HG03520 (cell line): Measurements from ENCODE around the gene RUNX2.

ENCODE experiments used
- ATAC-seq: cut with Tn5 transposase; IDR thresholded peaks from one replicate; pipeline ENCODE4 v1.9.1; 2021; ENCODE audit warnings: mild to moderate bottlenecking, moderate library complexity; ENCODE audit not compliant: unreplicated experiment

RUNX2 gene

DNA sequence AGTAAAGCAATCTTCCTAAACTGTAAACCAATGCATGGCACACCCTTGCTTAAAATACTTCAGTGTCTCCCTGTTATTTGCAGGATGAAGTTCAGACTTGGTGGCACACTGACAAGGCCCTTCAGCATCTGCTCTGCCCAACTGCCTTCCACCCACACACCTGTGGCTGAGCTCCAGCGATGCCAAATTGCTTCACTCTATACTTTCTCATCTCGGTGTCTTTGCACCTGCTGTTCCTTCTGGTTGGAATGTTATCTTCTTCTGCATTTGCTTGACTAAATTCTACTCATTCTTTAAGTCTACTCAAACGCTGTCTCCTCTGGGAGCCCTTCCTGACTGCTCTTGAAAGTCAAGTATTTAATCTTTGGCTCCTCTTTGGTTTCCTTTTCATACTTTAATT, 149.7 kb downstream of the RUNX2 start:
- no peak for ATAC-seq

DNA sequence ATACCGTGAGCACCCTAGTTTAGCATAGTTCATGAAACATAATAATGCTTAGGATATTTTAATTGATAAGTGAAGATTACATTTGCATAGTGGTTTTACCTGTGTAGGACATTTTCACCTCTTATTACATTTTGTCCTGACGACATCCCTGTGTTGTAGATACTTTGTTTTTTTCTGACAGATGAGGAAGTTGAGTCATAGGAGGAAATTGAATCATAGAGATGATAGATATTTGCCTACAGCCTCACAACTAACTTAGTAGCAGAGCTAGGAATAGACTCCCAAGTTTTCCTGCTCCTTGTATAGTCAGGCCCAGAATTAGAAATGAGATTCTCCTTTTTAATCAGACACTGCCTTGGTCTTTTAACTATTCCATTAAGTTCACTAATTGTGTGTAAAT, 150.1 kb downstream of the RUNX2 start:
- ATAC-seq = no peak

- peak; percentile 77 for ATAC-seq
Observed at GRCh38 chr6:45479834-45480751, 152.0 kb downstream of the RUNX2 start.

DNA sequence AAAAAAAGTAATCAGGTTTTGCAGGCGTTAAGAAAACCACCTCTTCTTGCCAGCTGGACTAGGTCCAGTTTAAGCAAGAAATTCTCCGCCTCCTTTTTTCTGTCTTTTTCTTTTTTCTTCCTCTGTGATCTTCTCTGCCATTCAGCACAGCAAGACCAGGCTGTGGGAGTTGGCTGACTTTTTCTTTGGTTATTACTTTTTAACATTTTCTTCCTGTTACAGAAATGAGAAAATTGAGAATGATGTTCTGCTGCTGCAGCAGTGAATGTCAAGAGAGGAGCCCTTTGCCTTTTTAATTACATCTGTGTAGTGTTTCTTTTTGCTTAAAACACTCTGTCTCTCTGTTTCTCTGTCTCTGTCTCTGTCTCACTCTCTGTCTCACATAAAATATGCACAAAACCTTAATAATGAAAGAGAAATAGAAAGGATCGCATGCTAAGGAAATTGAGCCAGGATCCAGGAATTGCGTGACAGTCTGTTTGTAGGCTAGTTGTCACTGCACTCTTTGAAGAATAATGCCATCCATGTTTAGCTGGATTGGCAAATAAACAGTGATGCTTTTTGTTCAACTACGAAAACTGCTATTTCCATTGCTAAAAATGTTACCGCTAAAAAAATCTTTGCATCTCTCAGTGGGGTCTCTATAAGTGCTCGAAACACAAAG, 152.8 kb downstream of the RUNX2 start:
- no peak for ATAC-seq

DNA sequence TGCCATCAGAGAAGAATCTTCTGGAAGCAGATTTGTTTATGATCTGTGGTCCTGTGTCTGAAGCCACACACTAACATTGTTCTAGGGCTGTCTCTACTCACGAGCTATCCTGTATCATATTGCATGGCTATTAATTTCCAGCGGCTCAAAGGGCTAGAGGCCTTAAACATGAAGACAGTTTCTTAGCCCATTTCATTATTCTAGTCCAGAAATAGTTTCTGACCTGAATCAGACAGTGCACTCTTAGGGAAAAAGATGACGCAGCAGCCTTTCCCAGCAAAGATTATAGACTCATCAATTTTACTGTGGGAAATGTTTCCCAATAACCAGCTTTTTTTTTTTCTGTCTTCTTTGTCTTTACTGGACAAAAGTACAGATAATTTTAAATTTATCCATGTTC, 154.9 kb downstream of the RUNX2 start:
- ATAC-seq = no peak

DNA sequence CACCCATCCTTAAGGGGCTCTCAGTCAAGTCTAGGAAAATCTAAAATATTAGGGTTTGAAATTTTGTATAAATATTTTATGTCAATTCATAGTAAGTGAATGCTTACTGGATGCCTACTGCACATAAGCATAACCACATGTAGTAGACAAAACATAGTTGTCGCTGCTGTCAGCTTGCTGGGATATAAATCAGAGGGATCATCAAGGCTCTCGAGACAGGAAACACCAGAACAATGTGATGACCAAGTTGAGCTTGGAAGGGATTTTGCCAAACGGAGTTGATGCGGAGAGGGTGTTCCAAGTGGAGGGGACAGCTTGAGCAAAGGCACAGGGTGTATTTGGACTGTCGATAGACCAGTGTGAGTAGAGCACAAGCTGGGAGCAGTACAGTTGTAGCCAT, 155.4 kb downstream of the RUNX2 start:
- ATAC-seq = no peak

DNA sequence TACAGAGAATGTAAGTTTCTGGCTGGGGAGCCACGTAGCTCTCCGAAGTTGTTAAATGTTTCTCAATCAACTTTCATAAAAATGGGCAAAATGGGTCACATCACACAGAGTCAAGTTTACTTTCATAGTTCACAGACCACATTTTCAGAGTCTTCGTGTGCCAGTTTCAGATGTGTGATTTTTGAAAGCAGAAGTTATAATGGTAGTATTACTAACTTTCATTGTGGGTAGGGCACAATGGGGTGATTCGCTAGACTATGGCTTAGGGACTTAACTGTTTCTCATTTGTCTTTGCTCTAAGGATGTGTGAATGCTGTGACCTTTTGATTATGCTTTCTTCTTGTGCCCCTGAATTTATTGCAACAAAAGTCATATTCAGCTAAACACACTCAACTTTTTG, 158.6 kb downstream of the RUNX2 start:
- no peak for ATAC-seq

GRCh38 chr6:45487645-45488044, 159.5 kb downstream of the RUNX2 start:
- ATAC-seq = no peak

DNA sequence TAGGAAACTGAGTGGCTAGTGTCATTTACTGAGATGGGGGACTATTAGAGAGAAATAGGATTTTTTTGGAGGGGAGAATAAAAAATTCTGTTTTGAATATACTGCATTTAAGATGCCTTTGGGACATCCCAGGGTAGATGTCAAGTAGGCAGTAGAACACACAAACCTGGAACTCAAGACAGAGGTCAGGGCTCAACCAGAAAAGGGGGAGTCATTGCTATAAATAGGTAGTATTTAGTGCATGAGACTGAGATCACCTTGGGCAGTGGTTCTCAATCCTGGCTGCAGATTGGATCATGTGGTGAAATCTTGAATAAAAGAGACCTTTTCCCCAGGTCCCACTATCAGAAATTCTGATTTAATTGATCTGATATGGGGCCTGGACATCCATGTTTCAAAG, 160.1 kb downstream of the RUNX2 start:
- no peak for ATAC-seq

DNA sequence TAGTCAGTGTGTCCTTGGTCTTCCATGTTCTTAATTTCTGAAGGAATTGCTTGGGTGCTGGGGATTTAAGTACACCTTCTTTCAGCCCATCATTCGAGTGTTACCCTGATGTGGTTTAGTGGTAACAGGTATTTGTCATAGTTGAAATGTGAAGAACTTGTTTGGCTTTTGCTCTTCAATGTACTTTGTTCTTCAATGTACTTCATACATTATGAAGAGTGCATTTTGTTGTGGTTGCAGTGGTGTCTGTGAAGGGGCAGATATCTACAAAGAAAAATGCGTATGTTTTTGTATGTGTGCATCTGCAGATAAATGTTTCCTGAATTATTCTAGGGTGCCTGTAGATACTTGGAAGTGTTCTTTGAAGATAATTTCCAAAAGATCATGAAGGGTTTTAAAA, 160.8 kb downstream of the RUNX2 start:
- no peak for ATAC-seq

DNA sequence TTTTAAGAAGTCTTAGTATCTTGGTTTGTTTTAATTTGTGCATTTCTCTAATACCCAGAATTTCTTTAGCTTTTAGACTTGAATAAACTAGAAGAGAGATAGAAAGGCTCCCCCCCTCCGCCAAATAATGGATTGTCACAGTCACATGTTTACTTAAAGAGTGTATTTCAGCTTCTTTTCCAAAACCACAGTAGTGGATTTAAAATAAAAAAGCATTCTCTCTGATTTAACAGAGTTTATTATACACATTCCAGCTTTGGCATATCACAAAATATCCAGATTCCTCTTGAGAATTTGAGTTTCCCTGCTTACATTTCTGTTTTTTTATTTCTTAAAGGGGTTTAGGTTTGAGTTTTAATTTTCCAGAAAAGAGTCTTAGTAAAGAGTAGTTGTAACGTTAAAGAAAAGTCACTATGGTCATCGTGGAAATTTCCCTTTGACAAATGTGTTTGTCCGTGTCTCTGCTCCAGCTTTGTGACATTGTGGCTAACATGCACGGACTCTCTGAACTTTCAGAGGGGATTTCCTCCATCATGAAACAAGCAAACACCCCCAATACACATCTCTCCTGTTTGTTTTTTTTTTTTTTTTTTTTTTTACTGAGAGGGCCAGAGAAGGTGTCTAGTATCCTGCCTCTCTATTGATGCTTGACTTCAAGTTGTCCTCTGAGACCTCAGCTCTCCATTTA, 163.1 kb downstream of the RUNX2 start:
- ATAC-seq = no peak

DNA sequence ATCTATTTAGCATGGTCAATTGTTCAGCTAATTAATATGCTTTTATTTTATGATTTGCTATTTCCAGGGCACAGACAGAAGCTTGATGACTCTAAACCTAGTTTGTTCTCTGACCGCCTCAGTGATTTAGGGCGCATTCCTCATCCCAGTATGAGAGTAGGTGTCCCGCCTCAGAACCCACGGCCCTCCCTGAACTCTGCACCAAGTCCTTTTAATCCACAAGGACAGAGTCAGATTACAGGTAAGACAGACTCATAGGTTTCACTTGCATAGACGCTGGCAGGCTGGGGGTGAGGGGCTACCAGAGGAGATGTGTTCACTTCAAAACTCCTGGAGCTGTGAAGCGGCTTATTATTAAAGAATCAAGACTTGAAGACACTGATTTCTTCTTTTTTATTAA, 163.7 kb downstream of the RUNX2 start:
- no peak for ATAC-seq

GRCh38 chr6:45493761-45494160, 165.6 kb downstream of the RUNX2 start:
- ATAC-seq = no peak

DNA sequence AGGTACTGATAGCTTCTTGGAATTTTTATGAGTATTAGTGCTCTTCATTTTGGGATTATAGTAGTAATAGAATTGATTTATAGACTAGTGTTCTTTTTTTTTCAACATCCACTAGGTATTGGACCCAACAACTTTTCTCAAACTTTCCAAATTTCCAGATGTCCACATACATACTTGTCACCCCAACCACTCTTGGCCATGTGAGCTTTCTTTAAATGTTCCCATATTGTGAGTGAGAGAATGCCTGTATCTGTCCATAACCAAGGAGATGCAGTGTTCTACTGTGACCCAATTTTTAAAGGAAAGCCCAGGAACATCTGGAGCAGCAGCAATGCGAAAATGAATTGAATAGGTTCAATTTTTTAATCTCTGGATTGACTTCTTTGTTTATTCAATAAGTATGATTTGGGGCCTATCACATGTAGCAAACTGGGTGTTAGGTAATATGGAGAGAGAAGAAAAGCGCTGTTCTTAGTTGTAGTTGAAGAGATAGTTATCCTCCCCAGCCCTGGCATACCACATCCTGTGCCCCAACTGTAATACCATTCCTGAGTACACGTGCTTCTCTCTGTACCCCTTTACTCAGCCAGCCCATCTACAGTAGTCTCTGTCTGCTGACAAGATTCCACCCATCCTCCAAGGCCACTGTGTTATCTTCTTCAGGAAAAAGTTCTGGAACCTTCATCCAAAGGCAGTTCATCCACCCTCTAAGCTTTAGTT, 166.4 kb downstream of the RUNX2 start:
- no peak for ATAC-seq

DNA sequence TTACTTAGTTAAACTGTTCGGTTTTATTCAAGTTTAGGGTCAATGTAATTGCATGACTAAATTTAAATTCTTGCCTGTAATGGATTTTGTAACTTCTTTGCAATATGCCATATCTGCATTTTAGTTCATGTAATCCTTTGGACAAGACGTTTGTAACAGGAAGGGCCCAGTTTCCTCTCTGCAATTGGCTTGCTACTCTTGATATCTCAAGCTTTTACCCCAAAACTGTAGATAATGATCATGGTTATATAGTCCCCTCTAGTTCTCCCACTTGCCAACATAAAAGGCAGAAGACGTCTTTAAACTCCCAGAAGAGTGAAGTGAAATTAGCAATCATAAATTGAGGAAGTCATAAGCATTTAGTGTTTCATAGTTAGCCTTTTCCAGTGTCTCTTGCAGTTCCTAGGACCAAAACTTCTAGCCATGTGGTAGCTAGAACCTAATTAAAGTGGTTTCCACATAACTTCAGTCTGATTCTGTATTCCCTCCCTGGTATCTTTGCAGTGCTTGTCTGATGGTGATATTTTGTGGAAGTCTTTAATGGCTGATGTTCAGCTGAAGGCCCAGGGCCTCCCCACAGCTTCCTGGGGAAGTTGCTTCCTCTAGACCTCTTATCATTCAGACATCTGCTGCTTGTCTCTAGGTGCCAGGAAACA, 167.4 kb downstream of the RUNX2 start:
- ATAC-seq = no peak

DNA sequence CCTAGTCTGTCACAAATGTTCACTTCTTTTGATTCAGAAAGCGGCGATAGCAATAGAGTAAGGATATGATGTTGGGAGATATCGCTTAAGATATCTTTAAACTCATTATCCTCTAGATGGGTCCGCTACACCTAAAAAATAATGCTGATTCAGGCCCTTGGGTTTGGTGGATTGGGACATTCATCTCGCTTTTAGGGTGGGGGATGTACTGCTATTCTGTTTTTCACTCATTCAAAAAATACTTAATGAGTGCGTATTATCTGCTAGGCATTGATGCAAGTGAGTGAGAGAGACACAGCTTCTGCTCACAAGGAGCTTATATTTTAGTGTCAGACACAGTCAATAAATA, 167.9 kb downstream of the RUNX2 start:
- ATAC-seq = no peak

DNA sequence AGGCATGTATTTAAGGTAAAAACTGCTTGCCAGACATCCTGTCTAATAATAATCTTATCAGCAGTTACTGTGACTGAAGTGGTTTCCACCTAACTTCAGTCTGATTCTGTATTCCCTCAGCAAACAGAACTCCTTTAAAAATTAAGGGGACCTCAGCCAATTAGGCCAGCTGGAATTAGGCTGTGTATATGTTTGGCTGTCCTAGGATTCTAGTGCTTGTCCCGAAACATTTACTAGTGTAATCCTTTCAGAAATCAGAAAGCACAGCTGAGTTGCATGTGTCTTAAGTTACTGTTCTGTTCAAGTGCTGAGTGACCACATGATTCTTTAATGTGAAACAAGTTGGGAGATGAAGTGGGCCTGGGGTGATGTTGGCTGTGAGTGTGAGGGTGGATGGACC, 170.5 kb downstream of the RUNX2 start:
- ATAC-seq = no peak

DNA sequence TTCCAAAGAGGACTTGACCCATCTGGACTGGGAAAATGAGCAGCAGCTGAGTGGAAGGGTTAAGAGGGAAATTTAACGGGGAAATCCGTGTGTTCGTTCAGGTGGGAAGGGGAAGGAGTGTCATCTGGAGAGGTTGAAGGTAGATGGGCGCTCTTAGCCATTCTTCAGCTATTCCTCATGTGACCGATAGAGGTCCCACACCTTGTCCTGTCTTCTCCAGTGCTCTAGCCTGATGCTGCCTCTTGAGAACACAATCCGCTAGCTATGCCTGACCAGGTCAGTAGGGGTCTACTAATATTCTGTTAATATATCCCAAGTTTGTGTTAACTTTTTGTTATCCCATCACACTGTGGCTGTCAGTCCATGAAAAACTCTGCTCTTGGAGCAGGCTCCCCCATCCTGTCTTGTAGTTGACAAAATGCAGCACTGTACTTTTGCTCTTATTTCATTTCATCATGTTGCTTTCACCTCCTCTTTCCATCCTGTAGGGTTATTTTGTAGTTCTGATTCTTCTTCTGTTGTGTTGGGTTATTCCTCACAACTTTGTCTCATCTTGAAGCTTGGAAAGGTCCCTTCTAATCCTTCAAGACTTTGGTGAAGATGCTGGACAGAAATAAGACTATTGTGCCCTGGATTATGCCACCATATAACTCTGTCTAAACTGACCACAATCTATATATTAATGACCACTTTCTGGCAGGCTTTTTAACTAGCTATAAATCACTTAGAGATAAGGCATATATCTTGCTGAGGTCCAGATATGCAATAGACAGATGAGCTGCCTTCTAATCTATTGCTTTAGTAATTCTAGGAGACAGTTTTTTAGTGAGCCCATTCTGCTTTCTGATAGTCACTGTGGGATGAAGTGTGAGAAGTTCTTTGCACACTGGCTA, 173.0 kb downstream of the RUNX2 start:
- ATAC-seq = peak; percentile 56

DNA sequence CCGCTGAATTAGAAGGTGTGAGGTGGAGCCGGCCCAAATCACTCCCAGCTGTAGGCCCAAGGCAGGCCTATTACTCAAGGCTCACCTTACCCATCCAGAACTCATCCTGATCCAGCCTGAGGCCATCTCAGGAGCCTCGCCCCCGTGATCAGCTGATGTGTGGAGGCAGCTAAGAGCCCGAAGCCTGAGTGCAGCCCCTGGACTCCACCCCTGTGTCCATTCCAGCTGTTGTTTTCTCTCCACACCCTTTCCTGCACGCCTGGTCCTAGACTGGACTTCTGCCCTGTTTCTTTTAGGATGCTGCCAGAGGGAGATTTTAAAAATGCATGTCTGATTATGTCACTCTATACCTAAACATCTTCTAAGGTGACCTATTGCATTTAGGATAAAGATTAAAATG, 174.3 kb downstream of the RUNX2 start:
- no peak for ATAC-seq

GRCh38 chr6:45504947-45505346, 176.8 kb downstream of the RUNX2 start:
- ATAC-seq = no peak
